ENCODE data around the gene REEP1.

Gene REEP1

GRCh38 chr2:86189782-86190416 lies 147.5 kb downstream of the REEP1 start:
- H3K4me3 ChIP-seq (ENCODE audit: control insufficient read depth, low read depth, low read length), result no peak overlapping the region
- DNase-seq (ENCODE audit: low read depth), result no peak
- no peak for TF ChIP-seq CTCF (conservative IDR thresholded peaks at IDR 0.05; ENCODE audit: control insufficient read depth, insufficient read depth, low read depth, low read length)

GRCh38 chr2:86186431-86186830 lies 151.0 kb downstream of the REEP1 start:
- no peak for TF ChIP-seq CTCF (conservative IDR thresholded peaks at IDR 0.05; ENCODE audit: control insufficient read depth, insufficient read depth, low read depth, low read length)
- no peak for DNase-seq (ENCODE audit: low read depth)
- no peak overlapping the region for H3K4me3 ChIP-seq (ENCODE audit: control insufficient read depth, low read depth, low read length)

GRCh38 chr2:86185517-86186212 lies 151.8 kb downstream of the REEP1 start:
- no peak for TF ChIP-seq CTCF (conservative IDR thresholded peaks at IDR 0.05; ENCODE audit: control insufficient read depth, insufficient read depth, low read depth, low read length)
- H3K4me3 ChIP-seq (ENCODE audit: control insufficient read depth, low read depth, low read length), result no peak overlapping the region
- DNase-seq (ENCODE audit: low read depth), result no peak

- no peak overlapping the region for H3K4me3 ChIP-seq (ENCODE audit: control insufficient read depth, low read depth, low read length)
- no peak for DNase-seq (ENCODE audit: low read depth)
- TF ChIP-seq CTCF (conservative IDR thresholded peaks at IDR 0.05; ENCODE audit: control insufficient read depth, insufficient read depth, low read depth, low read length), result no peak
Observed at GRCh38 chr2:86176597-86176996, 160.8 kb downstream of the REEP1 start.

- H3K4me3 ChIP-seq (ENCODE audit: control insufficient read depth, low read depth, low read length), result no peak overlapping the region
- no peak for TF ChIP-seq CTCF (conservative IDR thresholded peaks at IDR 0.05; ENCODE audit: control insufficient read depth, insufficient read depth, low read depth, low read length)
- no peak for DNase-seq (ENCODE audit: low read depth)
Observed at GRCh38 chr2:86175828-86176227, 161.6 kb downstream of the REEP1 start.

- H3K4me3 ChIP-seq (ENCODE audit: control insufficient read depth, low read depth, low read length), result no peak overlapping the region
- TF ChIP-seq CTCF (conservative IDR thresholded peaks at IDR 0.05; ENCODE audit: control insufficient read depth, insufficient read depth, low read depth, low read length), result no peak
- no peak for DNase-seq (ENCODE audit: low read depth)
Observed at GRCh38 chr2:86174445-86174844, 163.0 kb downstream of the REEP1 start.
